K562 (cell line): ENCODE results near the gene MPRIP. TPM values are rescaled to one million over a fixed set of nuclear protein-coding genes. Genes with fewer than 3 reads are reported as not detected.

Source experiments
- CGGBP1 ChIP-seq: fragments of 250-450 bp; sonication (Bioruptor Pico); IDR thresholded peaks from 2 replicates; pipeline ENCODE4 v1.9.0; 2021; ENCODE audit warnings: mild to moderate bottlenecking
- CLOCK ChIP-seq: fragments of 250-450 bp; sonication (Bioruptor Pico); IDR thresholded peaks from 2 replicates; pipeline ENCODE4 v1.4.0; 2020; ENCODE audit warnings: mild to moderate bottlenecking, moderate library complexity, borderline replicate concordance
- CTBP1 ChIP-seq: fragments of 450-650 bp; IDR thresholded peaks from 2 replicates; pipeline ENCODE4 v1.6.1; 2016; ENCODE audit warnings: borderline replicate concordance
- DDX20 ChIP-seq: fragments of 450-650 bp; IDR thresholded peaks from 2 replicates; pipeline ENCODE4 v1.6.1; 2016; ENCODE audit warnings: missing genetic modification characterization, low read depth, mild to moderate bottlenecking, missing compliant biosample characterization, moderate library complexity
- HNRNPH1 ChIP-seq: fragments of 200-400 bp; formaldehyde crosslinking; optimal IDR thresholded peaks from 2 replicates; pipeline ENCODE3; 2017; ENCODE audit warnings: low read depth, mild to moderate bottlenecking, low read length, moderate library complexity
- KLF6 ChIP-seq: fragments of 250-450 bp; sonication (Bioruptor Pico); IDR thresholded peaks from 2 replicates; pipeline ENCODE4 v1.4.0; 2020; ENCODE audit warnings: mild to moderate bottlenecking, moderate library complexity, borderline replicate concordance
- MYBL2 ChIP-seq, 2 experiments: fragments of 450-650 bp in 1 of 2; sonication (generic) in 1 of 2; formaldehyde crosslinking in 1 of 2; IDR thresholded peaks; 2 replicates each; pipeline versions ENCODE4 v1.6.1 to v1.8.1; 2017 to 2022; ENCODE audit warnings: borderline replicate concordance in 1 of 2, inconsistent platforms in 1 of 2, low read depth in 1 of 2, mild to moderate bottlenecking in 1 of 2, missing genetic modification reagents in 1 of 2, moderate library complexity in 1 of 2
- SFPQ ChIP-seq: fragments of 200-400 bp; formaldehyde crosslinking; IDR thresholded peaks from 2 replicates; pipeline ENCODE4 v1.6.1; 2017; ENCODE audit warnings: mild to moderate bottlenecking, low read depth, low read length, moderate library complexity
- ZBTB12 ChIP-seq: fragments of 250-450 bp; sonication (Bioruptor Pico); IDR thresholded peaks from 2 replicates; pipeline ENCODE4 v1.4.0; 2020
- polyA plus RNA-seq, 8 experiments: library from polyadenylated mRNA; depleted of rRNA in 4 of 8; stranded (reverse) in 5 of 8; unstranded in 3 of 8; fragments of >200 nt; fragmentation: Nextera tagmentation in 2 of 8; fragmentation: Illumina TruSeq in 1 of 8; extraction: Ambion mirVana in 2 of 8; extraction: Trizol in 1 of 8; gene quantifications; 2 replicates each; pipeline versions ENCODE4 v1.2.1 to v1.2.3, GENCODE V29; 2011 to 2014; ENCODE audit warnings: inconsistent platforms in 1 of 8, missing spikeins in 1 of 8
- total RNA-seq, 7 experiments: library from RNA; depleted of rRNA in 6 of 7; stranded (reverse); fragments of >200 nt in 6 of 7; fragmentation: Illumina TruSeq in 2 of 7; extraction: Trizol in 2 of 7; gene quantifications; 2 replicates each; pipeline versions ENCODE4 v1.2.1 to v1.2.3, GENCODE V29; 2011 to 2021; ENCODE audit warnings: low replicate concordance in 1 of 7

The MPRIP gene
- total and polyA plus RNA-seq, 9 of the 15 experiments (the other 6 are each of a cell fraction or from before 2014, with no cell fraction given): 10.0 to 72.6 (median 30.1) TPM

GRCh38 chr17:17060001-17060922, 18.0 kb downstream of the MPRIP start (continued):
- TF ChIP-seq SFPQ (no peak), ZBTB12 (CRISPR knock-in tag) (no peak), CGGBP1 (CRISPR knock-in tag) (no peak), CLOCK (CRISPR knock-in tag) (no peak), HNRNPH1 (no peak), DDX20 (tag) (no peak), MYBL2 (IDR thresholded peaks at IDR 0.05; ENCODE audit: low read depth) (no peak), MYBL2 (CRISPR knock-in tag; IDR thresholded peaks at IDR 0.05; ENCODE audit: borderline replicate concordance) (no peak), KLF6 (CRISPR knock-in tag) (no peak), CTBP1 (no peak)
